Panc1 (cell line): ENCODE data around the gene DNM1. TPM values are rescaled to one million over a fixed set of nuclear protein-coding genes. Genes with fewer than 3 reads are reported as not detected.

Experiments used
- ATAC-seq: fragments of 200-7000 bp; cut with Tn5 transposase; 2 replicates; pipeline ENCODE4 v1.9.1; 2020; ENCODE audit warnings: mild to moderate bottlenecking, moderate library complexity
- BruUV-seq: library from RNA; stranded (reverse); fragments of 400-500 nt; replicated peaks from 2 replicates; lab custom pipeline; 2021; lab: Mats Ljungman, UMichigan
- CTCF ChIA-PET: fragments of 300-600 bp; sonication (Branson Sonifier 250); formaldehyde crosslinking; loops from one replicate; lab custom pipeline; 2022; ENCODE audit warnings: antibody characterized with exemption; lab: Charles Lee
- POLR2A ChIA-PET: fragments of 300-600 bp; sonication (Branson Sonifier 250); formaldehyde crosslinking; loops from one replicate; lab custom pipeline; 2022; ENCODE audit warnings: antibody characterized with exemption; lab: Charles Lee
- DNase-seq: peaks from one replicate; pipeline ENCODE4 v3.0.0-alpha.2; 2010; ENCODE audit warnings: low read depth, low spot score
- H3K27ac ChIP-seq: 2 replicates; pipeline ENCODE4 v1.5.1; 2011; ENCODE audit warnings: mild to moderate bottlenecking, low read length, inconsistent platforms
- H3K27me3 ChIP-seq: fragments of 200-500 bp; sonication (Bioruptor generic); 2 replicates; pipeline ENCODE4 v1.6.0; 2014; ENCODE audit warnings: low read length, inconsistent platforms; ENCODE audit not compliant: control insufficient read depth, insufficient read depth
- H3K36me3 ChIP-seq: fragments of 200-500 bp; sonication (Bioruptor generic); 2 replicates; pipeline ENCODE4 v1.5.1; 2014; ENCODE audit warnings: inconsistent platforms, mild to moderate bottlenecking, low read length, moderate library complexity; ENCODE audit not compliant: control insufficient read depth, insufficient read depth
- H3K4me1 ChIP-seq: 2 replicates; pipeline ENCODE4 v1.5.1; 2011; ENCODE audit warnings: inconsistent platforms, mild to moderate bottlenecking, low read length, moderate library complexity; ENCODE audit not compliant: control insufficient read depth, insufficient read depth
- H3K4me3 ChIP-seq, 2 experiments: 2 replicates each; pipeline ENCODE4 v1.5.1; 2011 to 2012; ENCODE audit warnings: low read depth in 2 of 2, low read length in 2 of 2, mild to moderate bottlenecking in 2 of 2, inconsistent platforms in 1 of 2, moderate library complexity in 1 of 2
- H3K9me3 ChIP-seq: fragments of 200-500 bp; sonication (Bioruptor generic); 2 replicates; pipeline ENCODE4 v1.5.1; 2014; ENCODE audit warnings: low read depth, mild to moderate bottlenecking, inconsistent platforms, low read length, moderate library complexity; ENCODE audit not compliant: control insufficient read depth, insufficient read depth
- POLR2AphosphoS5 ChIP-seq: IDR thresholded peaks from 2 replicates; pipeline ENCODE4 v1.6.1; 2012; ENCODE audit warnings: mild to moderate bottlenecking, low read depth, low read length, moderate library complexity
- REST ChIP-seq, 2 experiments: IDR thresholded peaks; 2 replicates each; pipeline ENCODE4 v1.6.1; 2011 to 2012; ENCODE audit warnings: low read depth in 2 of 2, control low read depth in 1 of 2, low read length in 1 of 2, mild to moderate bottlenecking in 1 of 2, moderate library complexity in 1 of 2; ENCODE audit not compliant: insufficient read depth in 1 of 2
- SIN3A ChIP-seq: IDR thresholded peaks from 2 replicates; pipeline ENCODE4 v1.6.1; 2012; ENCODE audit warnings: low read depth, mild to moderate bottlenecking, low read length, moderate library complexity, borderline replicate concordance; ENCODE audit not compliant: insufficient read depth
- TCF7L2 ChIP-seq: IDR thresholded peaks from 2 replicates; pipeline ENCODE4 v1.6.1; 2011; ENCODE audit warnings: mild to moderate bottlenecking, low read depth, low read length, inconsistent platforms
- in situ Hi-C: cut with HindIII; loops from 2 replicates; pipeline ENCODE4 v1.10.0; 2016; ENCODE audit warnings: low sequenced_read_pairs, low pct_unique_long_range_greater_than_20kb
- intact Hi-C: fragments of 100-400 bp; cut with micrococcal nuclease; formaldehyde crosslinking; loops from one replicate; pipeline ENCODE4 v1.10.0; 2022; ENCODE audit not compliant: unreplicated experiment
- total RNA-seq: library from RNA; stranded (reverse); gene quantifications from one replicate; pipeline ENCODE4 v1.2.1, GENCODE V29; 2021; ENCODE audit not compliant: unreplicated experiment
- TF ChIP-seq, protein P1 (sequence below): fragments of 450-650 bp; IDR thresholded peaks from 2 replicates; pipeline ENCODE4 v1.5.1; 2017; ENCODE audit warnings: mild to moderate bottlenecking

The DNM1 gene
- total RNA-seq, 1 experiment from 2014 or later, result 18.7 TPM

GRCh38 chr9:128161215-128161902, 41.8 kb upstream of the DNM1 start:
- DNase-seq (no peak), ATAC-seq (no peak)
- H3K4me1 ChIP-seq, result 0 out of 2 replicates have a peak, but pooled peaks cover 7% of the 10 kb centered on the region
- H3K27ac ChIP-seq, result no peak overlapping the region
- intact Hi-C loops, result no loop called here
- TF ChIP-seq, protein P1, sequence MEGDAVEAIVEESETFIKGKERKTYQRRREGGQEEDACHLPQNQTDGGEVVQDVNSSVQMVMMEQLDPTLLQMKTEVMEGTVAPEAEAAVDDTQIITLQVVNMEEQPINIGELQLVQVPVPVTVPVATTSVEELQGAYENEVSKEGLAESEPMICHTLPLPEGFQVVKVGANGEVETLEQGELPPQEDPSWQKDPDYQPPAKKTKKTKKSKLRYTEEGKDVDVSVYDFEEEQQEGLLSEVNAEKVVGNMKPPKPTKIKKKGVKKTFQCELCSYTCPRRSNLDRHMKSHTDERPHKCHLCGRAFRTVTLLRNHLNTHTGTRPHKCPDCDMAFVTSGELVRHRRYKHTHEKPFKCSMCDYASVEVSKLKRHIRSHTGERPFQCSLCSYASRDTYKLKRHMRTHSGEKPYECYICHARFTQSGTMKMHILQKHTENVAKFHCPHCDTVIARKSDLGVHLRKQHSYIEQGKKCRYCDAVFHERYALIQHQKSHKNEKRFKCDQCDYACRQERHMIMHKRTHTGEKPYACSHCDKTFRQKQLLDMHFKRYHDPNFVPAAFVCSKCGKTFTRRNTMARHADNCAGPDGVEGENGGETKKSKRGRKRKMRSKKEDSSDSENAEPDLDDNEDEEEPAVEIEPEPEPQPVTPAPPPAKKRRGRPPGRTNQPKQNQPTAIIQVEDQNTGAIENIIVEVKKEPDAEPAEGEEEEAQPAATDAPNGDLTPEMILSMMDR, result no peak
- TF ChIP-seq REST (IDR thresholded peaks at IDR 0.05; ENCODE audit: insufficient read depth in 1 of 2, low read depth in 2 of 2, low read length in 1 of 2) (no peak), SIN3A (no peak)
- POLR2A ChIA-PET, result no interaction called here
- BruUV-seq, result TSS peak; percentile 80
- CTCF ChIA-PET, result no interaction called here
- H3K4me3 ChIP-seq, result peak overlapping the region; percentile 77
- no peaks in the 10 kb centered on the region for H3K27me3 ChIP-seq
- in situ Hi-C loops, result no loop called here
- H3K9me3 ChIP-seq, result no peaks in the 10 kb centered on the region
- no peaks in the 10 kb centered on the region; the same call in 1 of the 2 replicates for H3K36me3 ChIP-seq

GRCh38 chr9:128162215-128163026, 40.8 kb upstream of the DNM1 start:
- Histone ChIP-seq H3K27ac (no peak overlapping the region), H3K36me3 (no peaks in the 10 kb centered on the region; the same call in 1 of the 2 replicates), H3K4me3 (no peak overlapping the region), H3K27me3 (no peaks in the 10 kb centered on the region), H3K4me1 (0 out of 2 replicates have a peak, but pooled peaks cover 7% of the 10 kb centered on the region), H3K9me3 (no peaks in the 10 kb centered on the region)
- in situ Hi-C loops (no loop called here), intact Hi-C loops (no loop called here)
- ATAC-seq, result no peak
- TF ChIP-seq TCF7L2 (no peak), POLR2AphosphoS5 (no peak), SIN3A (no peak)
- BruUV-seq, result no TSS peak
- POLR2A ChIA-PET, result no interaction called here
- CTCF ChIA-PET, result no interaction called here
- no peak for DNase-seq
